ENCODE measurements around the gene SMIM44.

SMIM44 gene

DNA sequence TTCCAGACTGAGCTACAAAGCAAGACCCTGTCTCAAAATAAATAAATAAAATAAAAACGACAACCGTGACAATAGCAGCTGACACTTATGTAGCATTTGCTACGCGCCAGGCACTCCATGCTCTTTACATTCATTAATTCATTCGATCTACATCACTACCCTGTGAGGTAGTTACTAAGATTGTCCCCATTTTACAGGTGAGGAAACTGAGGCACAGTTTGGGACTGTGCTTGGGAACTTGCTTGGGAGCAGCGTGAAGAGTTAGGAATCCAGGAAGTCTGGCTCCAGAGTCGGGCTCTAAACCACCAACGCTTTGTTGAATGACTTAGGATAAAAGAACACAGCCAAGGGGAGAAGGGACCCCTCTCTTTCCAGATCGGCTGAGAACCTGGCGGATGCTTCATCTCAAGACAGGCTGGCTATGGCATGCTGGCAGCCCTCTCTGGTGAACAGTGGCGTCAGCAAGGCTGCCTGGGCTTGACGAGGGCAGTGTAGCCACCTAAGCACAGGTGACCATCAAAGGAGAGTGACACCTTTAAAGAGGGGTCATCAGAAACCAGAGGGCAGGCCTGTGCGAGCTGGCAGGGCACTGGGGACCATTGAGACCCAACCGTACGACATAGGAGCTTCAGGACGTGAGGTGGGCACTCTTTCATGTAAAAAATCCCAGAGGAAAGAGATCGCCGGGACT lies 16.6 kb upstream of the SMIM44 start:
- DNase-seq, result no peak

DNA sequence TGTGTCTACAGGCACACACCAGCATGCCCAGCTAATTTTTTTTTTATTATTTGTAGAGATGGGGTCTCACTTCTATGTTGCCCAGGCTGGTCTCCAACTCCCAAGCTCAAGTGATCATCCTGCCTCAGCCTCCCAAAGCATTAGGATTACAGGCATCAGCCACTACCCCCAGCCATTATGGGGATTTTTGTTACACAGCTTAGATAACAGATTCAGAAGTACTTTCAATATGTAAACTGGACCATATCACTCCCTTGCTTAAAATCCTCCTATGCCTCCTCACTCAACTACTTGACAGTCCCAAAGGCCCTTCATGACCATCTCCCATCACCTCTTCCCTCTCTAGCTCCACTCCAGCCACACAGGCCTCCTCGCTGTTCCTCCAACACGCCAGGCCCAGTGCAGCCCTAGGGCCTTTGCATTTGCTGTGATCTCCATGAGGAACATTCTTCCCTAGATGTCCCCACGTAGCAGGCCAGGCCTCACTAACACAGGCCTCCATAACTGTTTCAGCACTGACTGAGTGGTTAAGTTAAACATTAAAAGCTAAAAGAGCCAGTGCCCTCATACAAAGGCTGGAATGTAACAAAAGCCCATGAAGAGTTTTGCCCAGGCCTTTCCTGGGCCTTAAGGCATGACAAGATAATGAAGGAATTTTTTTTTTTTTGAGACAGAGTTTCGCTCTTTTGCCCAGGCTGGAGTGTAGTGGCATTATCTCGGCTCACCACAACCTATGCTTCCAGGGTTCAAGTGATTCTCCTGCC lies 14.7 kb upstream of the SMIM44 start:
- no peak for DNase-seq

DNA sequence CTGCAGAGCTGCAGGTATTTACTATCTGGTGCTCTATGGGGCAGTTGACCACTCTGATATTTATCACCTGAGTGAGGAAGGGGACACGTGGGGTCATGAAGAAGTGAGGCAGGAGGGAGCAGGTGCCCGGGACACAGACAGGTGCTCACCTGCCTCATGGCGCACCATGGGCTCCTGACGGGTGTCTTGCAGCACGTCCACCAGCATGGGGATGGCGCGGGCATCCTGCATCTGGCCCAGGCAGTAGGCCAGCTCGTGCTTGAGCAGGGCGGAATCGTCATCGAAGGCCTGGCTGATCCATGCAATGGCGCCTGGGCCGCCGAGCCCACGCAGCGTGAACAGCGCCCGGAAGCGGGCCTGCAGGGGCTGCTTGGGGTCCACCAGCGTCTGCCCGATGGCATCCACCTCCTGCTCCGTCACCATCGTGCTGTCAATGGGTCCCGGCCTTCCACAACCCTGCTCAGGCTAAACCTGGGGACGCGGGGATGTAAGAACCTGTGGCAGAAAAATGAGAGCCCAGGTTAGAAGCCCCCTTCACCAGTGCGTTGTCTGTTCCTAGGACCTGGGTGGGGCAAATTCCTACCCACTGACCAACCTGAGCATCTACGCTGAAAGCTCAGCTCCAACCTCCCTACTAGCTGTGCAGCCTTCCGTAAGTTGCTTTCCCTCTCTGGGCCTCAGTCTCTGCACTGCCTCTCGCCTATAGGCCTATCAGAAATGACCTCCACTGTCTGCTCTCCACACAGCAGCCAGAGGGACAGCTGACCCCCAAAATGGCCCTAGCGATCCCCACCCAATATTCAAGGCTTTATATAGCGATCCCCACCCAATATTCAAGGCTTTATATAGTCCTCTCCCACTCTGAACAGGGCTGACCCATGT lies 13.4 kb upstream of the SMIM44 start:
- DNase-seq, result no peak

DNA sequence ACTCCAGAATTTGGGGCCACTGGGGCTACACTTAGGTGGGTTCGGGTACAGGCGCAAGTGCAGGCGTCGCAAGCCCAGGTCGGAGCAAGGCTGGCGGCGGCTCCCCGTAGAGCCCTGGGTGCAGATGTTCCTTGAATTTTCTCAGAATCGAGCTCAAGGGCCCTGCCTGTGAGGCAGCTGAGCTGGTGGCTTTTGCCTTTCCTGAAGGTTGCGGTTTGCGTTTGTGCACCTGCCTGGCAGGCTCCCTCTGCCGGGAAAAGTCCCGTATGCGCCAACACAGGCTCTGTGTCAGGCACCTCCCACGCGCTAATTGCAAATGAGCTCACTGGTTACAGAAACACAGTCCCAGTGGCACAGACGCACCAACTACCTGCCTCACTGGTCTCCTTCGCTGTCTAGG lies 11.3 kb upstream of the SMIM44 start:
- no peak for DNase-seq

DNA sequence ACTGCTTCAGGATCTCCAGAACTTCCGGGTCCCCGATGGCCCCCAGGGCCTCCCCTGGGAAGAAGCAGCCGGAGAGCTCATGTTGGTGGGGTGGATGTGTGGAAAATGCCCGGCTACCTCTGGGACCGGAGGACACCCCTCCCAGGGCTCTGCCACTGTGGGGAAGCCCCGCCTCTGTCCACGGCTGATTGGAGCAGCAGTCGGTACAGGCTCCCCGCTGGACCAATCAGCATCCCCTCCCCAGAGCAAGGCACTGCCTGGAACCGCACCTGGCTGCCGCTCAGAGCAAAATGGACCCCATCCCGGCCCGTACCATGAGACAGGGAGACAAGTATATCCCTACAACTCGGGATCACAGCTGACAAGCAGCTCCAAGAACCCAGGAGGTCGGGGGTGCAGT lies 10.8 kb upstream of the SMIM44 start:
- DNase-seq, result no peak

DNA sequence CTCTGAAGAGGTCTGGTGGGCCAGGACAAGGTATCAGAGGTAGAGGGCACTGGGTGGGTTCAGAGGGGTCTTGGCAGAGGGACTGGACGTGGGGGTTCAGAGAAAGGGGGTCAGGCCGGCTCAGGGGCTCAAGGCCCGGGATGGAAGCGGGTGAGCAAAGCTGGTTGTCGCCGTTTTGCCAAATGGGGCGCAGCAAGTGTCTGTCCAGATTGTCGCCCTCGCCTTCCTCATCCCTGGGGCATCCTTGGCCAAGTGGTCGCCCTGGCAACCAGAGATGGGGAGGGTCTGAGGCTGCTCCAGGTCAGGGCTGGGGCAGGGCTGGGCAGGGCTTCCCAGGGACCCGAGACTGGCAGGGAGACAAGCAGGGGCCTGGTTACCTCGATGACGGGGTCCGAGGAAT lies 10.4 kb upstream of the SMIM44 start:
- no peak for DNase-seq

DNA sequence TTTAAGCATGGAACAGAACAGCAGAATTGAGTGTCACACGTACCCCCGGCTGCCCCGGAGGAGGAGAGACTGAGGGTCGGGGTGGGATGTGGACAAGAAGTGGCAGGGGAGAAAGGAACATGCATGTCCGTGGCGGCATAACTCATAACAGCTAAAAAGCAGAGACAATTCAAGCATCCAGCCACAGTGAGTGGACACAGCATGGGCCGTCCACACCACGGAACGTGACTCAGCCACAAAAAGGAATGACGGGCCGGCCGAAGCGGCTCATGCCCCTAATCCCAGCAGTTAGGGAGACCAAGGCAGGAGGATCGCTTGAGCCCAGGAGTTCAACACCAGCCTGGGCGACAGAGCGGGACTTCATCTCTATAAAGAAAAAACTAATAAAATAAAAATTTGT lies 9.7 kb upstream of the SMIM44 start:
- no peak for DNase-seq

DNA sequence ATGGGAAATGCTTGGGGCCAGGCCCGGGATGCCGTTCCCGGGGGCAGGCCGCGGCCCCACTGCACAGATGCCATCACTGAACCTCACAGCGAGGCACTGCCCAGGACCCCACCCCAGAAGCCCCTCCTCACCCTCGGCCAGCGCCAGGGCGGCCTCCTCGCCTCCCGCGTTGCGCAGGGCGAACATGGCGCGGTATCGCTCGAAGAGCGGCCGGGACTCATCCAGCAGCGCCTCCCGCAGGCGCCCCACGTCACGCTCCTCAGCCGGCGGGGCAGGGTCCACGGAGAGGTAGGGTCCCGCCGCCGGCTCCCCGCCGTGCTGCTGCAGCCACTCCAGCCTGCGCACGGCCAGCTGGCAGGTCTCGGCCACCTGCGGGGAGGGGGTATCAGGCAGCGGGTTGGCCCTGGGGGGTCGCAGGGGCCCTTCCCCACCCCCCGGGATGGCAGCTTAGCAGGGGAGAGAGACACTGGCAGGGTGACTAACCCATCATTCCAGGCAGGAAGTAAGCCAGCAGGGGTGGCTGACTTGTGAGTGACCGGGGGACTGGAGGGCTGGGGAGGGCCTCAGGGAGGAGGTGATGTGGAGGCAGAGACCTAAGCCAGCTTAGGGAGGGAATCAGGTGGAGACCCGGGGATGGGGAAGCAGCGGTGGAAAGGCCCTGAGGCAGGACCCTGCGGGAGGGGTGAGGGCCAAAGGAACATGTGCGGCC lies 9.0 kb upstream of the SMIM44 start:
- DNase-seq, result no peak

DNA sequence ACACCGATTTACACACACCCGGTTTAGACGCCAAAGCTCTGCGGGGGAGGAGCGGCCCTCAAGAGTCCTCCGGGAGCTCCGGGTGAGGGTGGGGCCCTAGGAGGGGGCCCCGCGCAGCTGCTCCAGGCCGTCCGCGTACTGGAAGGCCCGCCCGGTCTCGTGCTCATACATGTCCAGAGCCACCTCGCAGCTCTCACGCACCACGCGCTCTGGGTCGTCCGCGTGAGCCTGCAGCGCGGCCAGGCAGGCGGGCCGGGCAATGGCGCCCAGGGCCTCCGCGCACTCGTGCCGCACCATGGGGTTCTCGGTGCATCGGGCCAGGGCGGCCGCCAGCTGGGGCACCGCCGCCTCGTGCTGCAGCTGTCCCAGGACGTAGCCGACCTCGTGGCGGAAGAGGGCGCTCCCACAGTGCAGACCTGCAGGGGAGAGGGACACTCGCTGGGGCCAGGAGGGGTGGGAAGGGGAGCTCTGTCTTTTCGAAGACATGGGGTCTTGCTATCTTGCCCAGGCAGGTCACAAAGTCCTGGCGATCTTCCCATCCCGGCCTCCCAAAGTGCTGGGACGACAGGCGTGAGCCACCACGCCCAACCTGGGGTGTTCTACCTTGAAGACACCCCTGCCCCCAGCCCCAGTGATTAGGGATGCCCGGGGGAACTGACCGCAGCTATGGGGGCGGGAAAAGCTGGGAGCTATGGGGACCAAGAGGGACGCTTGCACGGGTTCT lies 8.3 kb upstream of the SMIM44 start:
- DNase-seq, result no peak

DNA sequence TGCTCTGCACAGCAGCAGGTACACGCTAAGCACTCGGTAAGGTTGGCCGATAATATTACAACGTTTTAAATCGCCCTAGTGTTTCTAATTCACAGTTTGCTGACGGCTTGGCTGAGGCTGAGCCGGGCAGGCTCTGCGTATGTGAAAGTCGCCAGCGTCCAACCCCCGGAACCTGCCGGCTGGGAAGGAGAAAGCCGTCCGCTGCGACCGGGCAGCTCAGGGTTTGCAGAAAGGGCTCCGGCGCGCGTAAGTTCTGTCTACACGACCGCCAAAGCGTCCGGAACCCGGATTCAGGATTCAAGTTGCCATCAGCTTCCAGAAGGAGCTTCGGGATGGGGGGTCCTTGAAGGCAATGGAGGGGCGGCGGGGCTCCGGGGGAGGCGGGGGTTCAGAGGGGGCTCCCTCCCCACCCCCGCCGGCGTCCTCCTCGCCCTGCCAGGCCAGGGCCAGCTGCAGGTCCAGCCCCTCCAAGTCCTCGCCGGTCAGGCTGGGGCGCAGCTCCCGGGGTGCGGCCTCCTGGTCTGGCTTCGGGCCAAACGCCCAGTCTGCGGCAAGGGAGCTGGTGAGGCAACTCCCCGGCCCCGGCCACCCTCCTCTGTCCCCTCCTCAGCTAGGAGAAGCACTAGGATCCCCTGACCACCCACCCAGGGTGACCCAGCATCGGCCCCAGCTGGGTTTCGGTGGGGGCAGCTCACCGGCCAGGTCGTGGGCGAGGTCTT lies 575 bp downstream of the SMIM44 start:
- no peak for DNase-seq

DNA sequence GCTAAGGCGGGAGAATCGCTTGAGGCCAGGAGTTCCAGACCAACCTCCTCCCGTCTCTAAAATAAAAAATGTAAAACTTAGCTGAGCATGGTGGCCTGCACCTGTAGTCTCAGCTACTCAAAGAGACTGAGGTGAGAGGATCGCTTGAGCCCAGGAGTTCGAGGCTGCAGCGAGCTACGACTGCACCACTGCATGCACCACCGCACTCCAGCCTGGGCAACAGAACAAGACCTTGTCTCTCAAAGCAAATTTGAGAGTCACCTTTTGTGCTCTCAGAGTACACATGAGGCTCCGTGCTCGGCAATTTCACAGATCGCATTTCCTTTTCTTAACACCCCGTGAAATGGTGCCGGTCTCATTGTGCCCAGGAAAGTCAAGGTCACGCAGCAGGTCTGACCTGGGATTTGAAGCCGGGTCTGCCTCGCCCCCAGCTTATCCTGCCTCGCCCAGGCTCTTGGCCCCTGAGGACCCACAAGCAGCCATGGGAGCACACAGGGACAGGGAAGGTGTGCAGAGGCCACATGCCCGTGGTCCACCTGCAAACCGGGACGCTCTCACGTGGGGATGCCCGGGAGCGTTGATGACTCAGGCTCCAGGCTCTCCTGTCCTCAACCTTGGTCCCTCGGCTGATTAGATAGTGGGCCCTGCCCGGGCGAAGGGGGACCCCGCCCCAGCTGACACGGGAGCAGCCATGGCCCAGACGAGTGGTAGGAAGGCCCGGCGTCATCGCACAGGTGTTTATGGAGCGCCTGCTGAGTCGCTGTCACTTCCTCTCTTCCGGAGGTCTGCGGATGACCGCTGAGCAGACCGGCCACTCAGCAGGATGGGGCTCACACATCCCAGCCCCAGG lies 1.8 kb downstream of the SMIM44 start:
- no peak for DNase-seq

DNA sequence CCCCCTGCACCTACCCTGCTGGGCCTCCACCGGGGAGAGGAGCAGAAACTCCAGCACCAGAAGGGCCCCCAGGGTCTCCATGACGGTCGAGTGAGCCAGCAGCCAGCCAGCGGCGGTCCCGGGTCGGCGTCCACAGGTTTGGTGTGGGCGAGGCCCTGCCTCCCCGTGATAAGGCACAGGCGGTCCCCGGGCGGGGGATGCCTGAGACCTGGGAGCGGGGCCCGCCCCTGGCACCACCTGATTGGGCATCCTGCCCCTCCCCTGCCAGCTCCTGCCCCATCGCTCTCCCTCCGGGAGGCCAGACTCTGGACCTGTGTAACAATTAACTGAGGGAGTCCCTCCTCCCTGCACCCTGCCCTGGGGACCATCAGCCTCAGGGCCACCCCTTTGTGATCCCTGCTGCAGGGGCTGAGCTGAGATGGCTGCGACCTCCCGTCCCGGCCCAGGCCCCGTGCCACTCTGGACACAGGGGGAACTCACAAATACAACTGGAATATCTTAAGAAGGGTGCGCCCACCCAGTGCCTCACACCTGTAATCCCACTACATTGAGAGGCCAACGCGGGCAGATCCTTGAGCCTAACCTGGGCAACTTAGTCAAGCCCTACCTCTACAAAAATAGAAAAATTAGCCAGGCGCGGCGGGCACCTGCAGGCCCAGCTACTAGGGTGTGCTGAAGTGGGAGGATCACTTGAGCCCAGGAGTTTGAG lies 2.7 kb downstream of the SMIM44 start, which contains the start of gene SMIM24:
Gene SMIM24, minus strand, starts transcription at position 143 of the 709 bp plus-strand sequence. Its CDS starts 62 bp downstream, at position 81.
- no peak for DNase-seq

DNA sequence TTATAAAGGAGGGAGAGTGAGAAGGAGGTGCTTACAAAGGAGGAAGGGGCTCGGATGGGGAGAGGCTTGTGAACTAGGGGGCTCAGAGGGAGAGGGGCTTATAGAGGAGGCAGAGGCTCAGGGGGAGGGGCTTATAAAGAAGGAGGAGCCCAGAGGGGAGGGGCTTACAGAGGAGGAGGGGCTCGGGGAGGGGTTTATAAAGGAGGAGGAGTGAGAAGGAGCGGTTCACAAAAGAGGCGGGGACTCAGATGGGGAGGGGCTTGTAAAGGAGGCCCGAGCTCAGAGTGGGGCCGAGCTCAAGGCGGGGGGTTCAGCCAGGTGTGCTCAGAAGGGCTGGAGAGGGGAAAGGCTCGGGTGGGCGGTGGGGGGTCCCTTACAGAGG lies 3.4 kb downstream of the SMIM44 start:
- DNase-seq, result no peak

DNA sequence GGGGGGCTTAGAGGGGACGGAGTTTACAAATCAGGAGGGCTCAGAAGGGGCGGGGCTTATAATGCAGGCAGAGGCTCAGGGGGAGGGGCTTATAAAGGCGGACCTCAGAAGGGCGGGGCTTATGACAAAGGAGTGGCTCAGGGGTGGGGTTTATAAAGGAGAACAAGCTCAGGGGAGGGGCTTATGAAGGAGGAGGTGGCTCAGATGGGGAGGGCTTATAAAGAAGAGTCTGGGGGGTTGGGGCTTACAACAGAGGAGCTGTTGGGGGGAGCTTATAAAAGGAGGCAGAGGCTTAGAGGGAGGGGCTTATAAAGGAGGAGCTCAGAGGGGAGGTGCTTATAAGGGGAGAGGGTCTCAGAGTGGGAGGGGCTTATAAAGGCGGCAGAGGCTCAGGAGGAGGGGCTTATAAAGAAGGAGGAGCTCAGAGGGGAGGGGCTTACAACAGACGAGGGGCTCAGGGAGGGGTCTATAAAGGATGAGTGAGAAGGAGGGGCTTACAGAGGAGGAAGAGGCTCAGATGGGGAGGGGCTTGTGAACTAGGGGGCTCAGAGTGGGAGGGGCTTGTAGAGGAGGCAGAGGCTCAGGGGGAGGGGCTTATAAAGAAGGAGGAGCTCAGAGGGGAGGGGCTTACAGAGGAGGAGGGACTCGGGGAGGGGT lies 3.9 kb downstream of the SMIM44 start:
- DNase-seq, result no peak

DNA sequence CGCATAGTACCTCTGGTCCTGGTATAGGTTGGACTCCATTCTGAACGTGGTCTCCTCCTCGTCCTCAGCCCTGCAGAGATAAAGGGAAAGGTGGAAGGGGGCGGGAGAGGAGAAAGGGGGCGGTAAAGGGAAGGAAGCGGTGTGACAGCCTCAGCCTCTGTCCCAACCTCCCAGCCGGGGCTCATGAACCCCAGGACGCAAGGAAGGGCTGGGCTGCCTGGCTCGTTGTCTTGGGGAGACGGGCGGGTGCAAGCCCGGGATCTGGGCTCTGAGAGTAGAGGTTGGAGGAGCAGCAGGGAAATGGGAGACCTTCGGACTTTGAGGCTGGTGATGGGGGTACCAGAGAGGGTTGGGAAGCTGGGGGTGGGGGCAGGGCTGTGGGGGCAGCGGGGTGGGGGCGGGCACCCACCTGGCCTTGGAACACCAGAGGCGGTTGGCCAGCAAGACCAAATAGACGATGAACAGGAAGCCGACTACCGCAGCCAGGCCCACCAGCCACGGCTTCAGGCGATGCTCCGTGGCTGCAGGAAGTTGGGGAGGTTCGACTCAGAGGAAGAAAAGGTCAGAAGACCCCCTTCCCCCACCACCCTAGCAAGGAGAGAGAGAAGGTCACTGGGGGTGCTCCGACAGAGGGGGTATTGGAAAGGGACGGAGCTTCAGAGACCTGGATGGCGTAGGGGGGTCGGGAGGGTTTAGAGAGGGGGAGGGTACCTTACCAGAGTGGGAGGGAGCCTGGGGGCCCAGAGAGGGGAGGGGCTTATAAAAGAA lies 4.6 kb downstream of the SMIM44 start:
- no peak for DNase-seq

DNA sequence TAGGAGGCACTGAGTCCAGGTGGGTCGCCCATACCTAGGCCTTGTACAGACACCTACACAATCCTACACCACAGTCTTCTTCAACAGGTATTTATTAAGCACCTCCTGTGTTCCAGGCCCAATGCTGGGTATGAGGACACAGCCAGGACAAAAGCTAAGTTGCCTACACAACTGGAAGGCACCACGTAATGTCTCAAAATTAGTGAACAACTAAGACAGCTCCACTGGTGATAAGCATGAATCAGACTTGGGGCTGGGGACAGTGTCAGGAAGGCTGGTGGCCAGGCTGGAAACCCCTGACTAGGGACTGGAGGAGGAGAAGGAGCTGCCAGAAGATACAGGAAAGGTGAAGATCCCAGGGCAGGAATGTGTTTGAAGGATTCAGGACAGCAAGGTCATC lies 5.3 kb downstream of the SMIM44 start:
- DNase-seq, result no peak

DNA sequence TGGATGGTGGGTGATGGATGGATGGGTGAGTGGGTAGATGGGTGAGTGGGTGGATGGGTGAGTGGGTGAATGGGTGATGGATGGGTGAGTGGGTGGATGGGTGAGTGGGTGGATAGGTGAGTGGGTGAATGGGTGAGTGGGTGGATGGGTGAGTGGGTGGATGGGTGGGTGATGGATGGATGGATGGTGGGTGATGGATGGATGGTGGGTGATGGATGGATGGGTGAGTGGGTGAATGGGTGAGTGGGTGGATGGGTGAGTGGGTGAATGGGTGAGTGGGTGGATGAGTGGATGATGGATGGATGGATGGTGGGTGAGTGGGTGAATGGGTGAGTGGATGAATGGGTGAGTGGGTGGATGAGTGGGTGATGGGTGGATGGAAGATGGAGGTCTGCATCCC lies 5.7 kb downstream of the SMIM44 start:
- no peak for DNase-seq

DNA sequence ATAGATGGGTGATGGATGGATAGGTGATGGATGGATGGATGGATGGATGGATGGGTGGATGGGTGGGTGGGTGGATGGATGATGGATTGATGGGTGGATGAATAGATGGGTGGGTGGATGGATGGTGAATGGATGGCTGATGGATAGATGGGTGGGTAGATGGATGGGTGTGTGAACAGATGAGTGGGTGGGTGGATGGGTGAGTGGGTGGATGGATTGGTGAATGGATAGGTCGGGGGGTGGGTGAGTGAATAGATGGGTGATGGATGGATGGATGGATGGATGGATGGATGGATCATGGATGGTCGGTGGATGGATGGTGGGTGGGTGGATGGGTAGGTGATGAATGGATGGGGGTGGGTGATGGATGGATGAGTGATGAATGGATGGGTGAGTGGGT lies 6.4 kb downstream of the SMIM44 start:
- DNase-seq, result no peak

DNA sequence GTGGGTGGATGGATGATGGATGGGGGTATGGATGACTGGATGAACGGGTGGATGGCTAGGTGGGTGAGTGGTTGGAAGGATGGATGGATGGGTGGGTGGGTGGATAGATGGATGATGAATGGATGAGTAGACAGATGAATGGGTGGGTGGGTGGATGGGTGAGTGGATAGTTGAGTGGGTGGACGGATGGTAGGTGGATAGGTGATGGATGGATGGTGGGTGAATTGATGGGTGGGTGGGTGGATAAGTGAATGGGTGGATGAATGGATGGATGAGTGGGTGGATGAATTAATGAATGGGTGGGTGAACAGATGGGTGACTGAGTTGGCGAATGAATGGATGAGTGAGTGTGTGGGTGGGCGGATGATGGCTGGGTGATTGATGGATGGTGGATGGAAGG lies 7.8 kb downstream of the SMIM44 start:
- DNase-seq, result no peak

Measured in NCI-H526 treated with DMSO at 0.1 percent for 48 hours (cell line).